HepG2 (cell line): ENCODE results near the gene ACVR1B. TPM values are rescaled to one million over a fixed set of nuclear protein-coding genes. Genes with fewer than 3 reads are reported as not detected.

ENCODE experiments used
- ARID5B ChIP-seq: IDR thresholded peaks from 2 replicates; pipeline ENCODE4 v1.4.0; 2020; ENCODE audit warnings: mild to moderate bottlenecking, missing genetic modification reagents
- ATF5 ChIP-seq: sonication (generic); formaldehyde crosslinking; IDR thresholded peaks from 2 replicates; pipeline ENCODE4 v1.4.0; 2020; ENCODE audit warnings: mild to moderate bottlenecking, low read depth, missing genetic modification reagents
- FOXO4 ChIP-seq: sonication (generic); formaldehyde crosslinking; conservative IDR thresholded peaks from 2 replicates; pipeline ENCODE4 v1.8.1; 2023; ENCODE audit warnings: missing genetic modification reagents
- HDAC2 ChIP-seq: sonication (generic); formaldehyde crosslinking; IDR thresholded peaks from 2 replicates; pipeline ENCODE4 v1.4.0; 2020; ENCODE audit warnings: missing genetic modification reagents
- ONECUT2 ChIP-seq: sonication (generic); formaldehyde crosslinking; IDR thresholded peaks from 2 replicates; pipeline ENCODE4 v1.4.0; 2020; ENCODE audit warnings: missing genetic modification reagents
- PAF1 ChIP-seq: IDR thresholded peaks from 2 replicates; pipeline ENCODE4 v1.6.1; 2016; ENCODE audit warnings: missing genetic modification reagents, missing compliant biosample characterization
- PATZ1 ChIP-seq: sonication (generic); formaldehyde crosslinking; IDR thresholded peaks from 2 replicates; pipeline ENCODE4 v1.4.0; 2020; ENCODE audit warnings: missing genetic modification reagents
- PAXIP1 ChIP-seq: sonication (generic); formaldehyde crosslinking; conservative IDR thresholded peaks from 2 replicates; pipeline ENCODE4 v1.4.0; 2020; ENCODE audit warnings: mild to moderate bottlenecking, missing genetic modification reagents, moderate library complexity
- THRA ChIP-seq: sonication (generic); formaldehyde crosslinking; IDR thresholded peaks from 2 replicates; pipeline ENCODE4 v1.4.0; 2020; ENCODE audit warnings: missing genetic modification reagents, borderline replicate concordance
- YY1 ChIP-seq: IDR thresholded peaks from 2 replicates; pipeline ENCODE4 v1.6.1; 2011; ENCODE audit warnings: low read length, low read depth, moderate library complexity, mild to moderate bottlenecking; ENCODE audit not compliant: insufficient read depth, insufficient replicate concordance
- ZFP36L2 ChIP-seq: sonication (generic); formaldehyde crosslinking; IDR thresholded peaks from 2 replicates; pipeline ENCODE4 v1.4.0; 2020; ENCODE audit warnings: missing genetic modification reagents
- ZNF230 ChIP-seq: sonication (generic); formaldehyde crosslinking; IDR thresholded peaks from 2 replicates; pipeline ENCODE4 v1.4.0; 2020; ENCODE audit warnings: mild to moderate bottlenecking, missing genetic modification reagents
- ZNF282 ChIP-seq: fragments of 450-650 bp; IDR thresholded peaks from 2 replicates; pipeline ENCODE4 v1.6.1; 2018; ENCODE audit not compliant: partially characterized antibody
- polyA plus RNA-seq, 8 experiments: library from polyadenylated mRNA; depleted of rRNA in 3 of 8; stranded (reverse) in 7 of 8; unstranded in 1 of 8; fragments of >200 nt; fragmentation: Illumina TruSeq in 4 of 8; extraction: Trizol in 4 of 8; gene quantifications; 2 replicates each; pipeline versions ENCODE4 v1.2.1 to v1.2.3, GENCODE V29; 2011 to 2016; ENCODE audit warnings: low read depth in 4 of 8, missing spikeins in 1 of 8, mixed read lengths in 1 of 8; ENCODE audit not compliant: insufficient read depth in 1 of 8
- total RNA-seq, 5 experiments: library from RNA; depleted of rRNA; stranded (reverse); fragments of >200 nt; fragmentation: Illumina TruSeq; extraction: Trizol; gene quantifications; 2 replicates each; pipeline ENCODE4 v1.2.3, GENCODE V29; 2016; ENCODE audit warnings: low read depth in 1 of 5

ACVR1B gene
- total and polyA plus RNA-seq, 2 of the 13 experiments (the other 11 are each of a cell fraction or from before 2014, with no cell fraction given): 8.9 to 12.1 TPM

GRCh38 chr12:51976376-51977160 lies 25.1 kb downstream of the ACVR1B start (continued):
- TF ChIP-seq PAXIP1 (CRISPR knock-in tag): peak; percentile 86
- TF ChIP-seq FOXO4: no peak
- no peak for TF ChIP-seq ATF5 (CRISPR knock-in tag)
- TF ChIP-seq ONECUT2: peak; percentile 81
- peak; percentile 66; the same call in 1 of the 2 replicates for TF ChIP-seq ARID5B (CRISPR knock-in tag)
- TF ChIP-seq ZNF282: no peak
- TF ChIP-seq HDAC2: peak; percentile 56
- TF ChIP-seq ZFP36L2 (CRISPR knock-in tag): no peak
- peak; percentile 93 for TF ChIP-seq PATZ1 (CRISPR knock-in tag)
- TF ChIP-seq ZNF230 (CRISPR knock-in tag): no peak
- TF ChIP-seq YY1: no peak
- no peak for TF ChIP-seq PAF1 (CRISPR knock-in tag)
- TF ChIP-seq THRA (CRISPR knock-in tag): peak; percentile 97; the same call in 1 of the 2 replicates
